HL-60/S4 treated with phorbol 12-myristate 13-acetate at 8.2 ng/mL for 4 days and 3 days (cell line): Measurements from ENCODE around the gene GADD45G.

Experiments
- in situ Hi-C: fragments of 300-500 bp; cut with MboI; formaldehyde crosslinking; loops from 2 replicates; pipeline ENCODE4 v1.15.0; 2022; ENCODE audit warnings: low sequenced_read_pairs

GADD45G gene

DNA sequence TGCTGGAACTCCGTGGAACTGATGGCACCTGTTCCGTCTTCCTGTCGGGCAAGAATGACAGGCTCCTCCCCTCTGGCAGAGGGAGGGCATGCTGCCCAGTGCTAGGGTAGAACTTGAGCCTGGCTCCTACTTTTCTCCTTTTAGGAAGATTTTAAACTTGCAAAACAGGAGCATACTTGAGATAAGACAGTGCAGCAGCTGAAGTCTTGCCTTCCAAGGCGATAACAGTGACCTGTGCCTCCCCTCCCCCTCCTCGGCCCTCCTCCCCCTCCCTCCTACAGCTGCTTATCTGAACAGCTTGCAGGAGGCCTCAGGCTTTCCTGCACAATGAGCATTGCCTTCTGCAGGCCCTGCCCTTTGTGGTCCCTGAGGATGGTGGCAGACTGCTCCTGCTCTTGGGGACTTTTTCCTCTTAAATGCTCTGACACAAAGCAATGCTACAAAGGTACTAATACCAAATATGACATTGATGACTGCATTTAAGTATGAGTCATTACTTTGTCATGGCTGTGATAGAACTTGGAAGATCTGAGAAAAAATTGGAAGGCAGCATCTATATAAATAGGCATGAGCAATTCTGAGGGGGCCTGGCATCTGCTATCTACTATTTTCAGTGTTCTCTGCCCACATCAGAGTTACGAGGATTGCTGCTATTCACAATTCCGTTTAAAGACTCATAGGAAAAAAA is 2.0 kb downstream of the GADD45G start:
- in situ Hi-C loops = no loop called here

- in situ Hi-C loops = no loop called here
These were observed 4.0 kb downstream of the GADD45G start for GRCh38 chr9:89608641-89609335.

DNA sequence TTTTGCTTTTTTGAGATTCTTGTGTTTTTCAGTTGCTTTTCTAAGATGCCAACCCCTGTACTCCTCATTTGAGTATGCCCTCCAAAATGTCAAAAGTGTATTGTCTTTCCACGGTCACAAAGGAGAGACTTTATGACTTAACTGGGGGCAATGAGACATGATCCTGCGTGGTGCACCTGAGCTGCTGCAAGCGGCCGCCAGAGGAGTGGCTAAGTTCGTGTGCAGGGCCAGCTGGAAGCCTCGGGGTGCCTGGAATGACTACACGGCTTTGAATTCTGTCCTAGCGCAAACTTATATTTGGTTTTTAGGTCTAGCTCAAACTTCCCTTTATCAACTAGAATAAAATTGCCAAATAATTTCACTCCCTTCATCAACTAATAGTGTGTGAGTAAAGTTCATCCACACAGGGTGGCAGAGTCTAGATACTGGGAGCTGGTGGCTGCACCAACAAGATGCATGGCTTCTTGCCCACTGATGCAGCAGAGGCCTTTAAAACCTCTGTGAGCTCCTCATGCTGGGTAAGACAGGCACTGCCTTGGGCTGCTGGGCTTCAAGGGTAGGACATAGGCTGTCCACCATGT is 4.7 kb downstream of the GADD45G start:
- in situ Hi-C loops = no loop called here

DNA sequence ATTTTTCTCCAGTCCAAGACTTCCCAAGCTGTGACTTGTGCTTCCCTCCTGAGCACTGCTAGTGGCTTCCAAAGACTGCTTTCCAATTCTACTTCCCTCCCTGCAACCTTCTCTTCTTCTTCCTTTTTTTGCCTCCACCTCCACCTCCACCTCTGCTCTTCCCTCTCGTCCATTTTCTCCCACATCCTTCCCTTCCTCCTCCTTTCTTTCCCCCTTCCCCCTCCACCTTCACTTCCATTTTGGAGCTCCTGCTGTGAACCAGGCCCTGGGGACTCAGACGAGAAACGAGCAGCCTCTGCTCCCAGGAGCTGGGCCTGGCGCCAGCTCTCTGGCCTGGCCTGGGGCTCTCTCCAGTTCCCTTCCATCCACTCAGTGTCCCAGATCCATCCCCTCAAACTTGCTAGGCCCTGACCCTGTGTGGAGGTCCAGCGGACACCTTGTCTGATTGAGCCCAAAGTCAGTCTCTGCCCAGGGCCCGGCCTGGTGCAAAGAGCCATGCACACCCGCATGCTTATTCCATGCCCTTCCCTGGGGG is 5.6 kb downstream of the GADD45G start:
- in situ Hi-C loops = no loop called here

DNA sequence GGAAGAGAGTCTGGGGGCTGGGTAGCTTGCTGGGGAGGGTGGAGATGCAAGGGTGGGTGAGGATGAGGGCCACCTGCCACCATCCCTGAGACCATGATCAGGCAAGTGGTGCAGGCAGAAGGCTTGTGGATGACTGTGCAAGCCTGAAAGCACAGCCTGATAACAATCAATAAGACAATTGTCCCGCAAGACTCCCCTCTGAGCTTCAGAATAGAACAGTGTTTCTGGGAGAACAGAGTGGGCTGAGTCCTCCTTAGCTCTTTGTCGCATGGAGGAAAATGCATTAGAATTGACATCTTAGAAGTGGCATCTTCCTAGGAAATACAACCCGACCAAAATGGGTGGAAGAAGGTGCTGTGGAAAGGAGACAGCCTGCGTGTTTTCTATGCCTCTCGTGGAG is 6.6 kb downstream of the GADD45G start:
- in situ Hi-C loops = no loop called here

DNA sequence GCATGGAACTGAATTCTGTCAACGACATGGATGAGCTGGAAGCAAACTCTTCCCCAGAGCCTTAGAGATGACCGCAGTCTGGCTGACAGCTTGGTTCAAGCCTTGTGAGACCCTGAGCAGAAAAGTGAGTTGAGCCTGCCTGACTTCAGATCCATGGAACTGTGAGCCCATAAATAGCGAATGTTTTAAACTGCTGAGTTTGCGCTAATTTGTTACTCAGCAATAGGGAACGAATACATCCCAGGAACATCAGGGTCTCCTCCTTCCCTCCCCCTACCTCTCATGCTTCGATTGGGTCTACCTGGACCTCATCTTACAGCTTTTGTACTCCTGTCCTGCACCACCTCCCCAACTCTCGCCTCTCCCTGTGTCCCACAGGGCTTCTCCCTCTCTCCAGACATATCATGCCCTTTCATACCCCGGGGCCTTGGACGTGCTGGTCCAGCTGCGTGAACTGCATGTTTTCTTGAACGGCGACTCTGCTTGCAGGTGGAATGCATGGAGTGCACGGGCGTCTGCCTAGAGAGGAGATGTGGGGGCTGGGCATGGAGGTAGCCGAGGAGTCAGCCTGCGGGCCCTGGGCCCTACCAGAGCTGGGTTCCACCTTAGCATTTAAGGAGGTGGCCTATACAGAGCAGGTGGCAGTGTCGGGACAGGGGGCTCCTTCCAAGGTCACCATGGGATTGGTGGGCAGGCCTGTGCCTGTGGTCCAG is 7.9 kb downstream of the GADD45G start:
- in situ Hi-C loops = no loop called here

- in situ Hi-C loops = no loop called here
These were observed 9.4 kb downstream of the GADD45G start for GRCh38 chr9:89613912-89614892.

DNA sequence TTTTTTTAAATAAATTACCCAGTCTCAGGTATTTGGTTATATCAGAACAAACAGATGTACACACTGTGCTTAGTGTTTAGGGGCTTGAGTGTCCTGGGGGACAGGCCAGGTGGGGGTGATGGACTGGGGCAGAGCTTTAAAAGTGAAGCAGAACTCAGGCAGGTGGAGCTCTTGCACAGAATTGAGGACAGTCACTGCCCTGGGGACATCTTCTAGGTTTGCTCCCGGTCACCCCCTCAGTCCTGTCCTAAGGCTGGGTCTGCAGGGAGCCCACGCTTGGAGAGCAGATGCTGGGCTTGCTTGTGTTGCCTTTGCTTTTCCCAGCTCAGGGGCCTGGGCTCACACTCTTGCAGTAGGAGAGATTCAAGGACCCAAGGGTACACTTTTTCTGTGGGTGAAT is 10.8 kb downstream of the GADD45G start:
- in situ Hi-C loops = no loop called here

GRCh38 chr9:89616411-89616810 is 11.6 kb downstream of the GADD45G start:
- in situ Hi-C loops = no loop called here

GRCh38 chr9:89617978-89618377 is 13.2 kb downstream of the GADD45G start:
- in situ Hi-C loops = no loop called here

GRCh38 chr9:89619019-89619418 is 14.2 kb downstream of the GADD45G start:
- in situ Hi-C loops = no loop called here

DNA sequence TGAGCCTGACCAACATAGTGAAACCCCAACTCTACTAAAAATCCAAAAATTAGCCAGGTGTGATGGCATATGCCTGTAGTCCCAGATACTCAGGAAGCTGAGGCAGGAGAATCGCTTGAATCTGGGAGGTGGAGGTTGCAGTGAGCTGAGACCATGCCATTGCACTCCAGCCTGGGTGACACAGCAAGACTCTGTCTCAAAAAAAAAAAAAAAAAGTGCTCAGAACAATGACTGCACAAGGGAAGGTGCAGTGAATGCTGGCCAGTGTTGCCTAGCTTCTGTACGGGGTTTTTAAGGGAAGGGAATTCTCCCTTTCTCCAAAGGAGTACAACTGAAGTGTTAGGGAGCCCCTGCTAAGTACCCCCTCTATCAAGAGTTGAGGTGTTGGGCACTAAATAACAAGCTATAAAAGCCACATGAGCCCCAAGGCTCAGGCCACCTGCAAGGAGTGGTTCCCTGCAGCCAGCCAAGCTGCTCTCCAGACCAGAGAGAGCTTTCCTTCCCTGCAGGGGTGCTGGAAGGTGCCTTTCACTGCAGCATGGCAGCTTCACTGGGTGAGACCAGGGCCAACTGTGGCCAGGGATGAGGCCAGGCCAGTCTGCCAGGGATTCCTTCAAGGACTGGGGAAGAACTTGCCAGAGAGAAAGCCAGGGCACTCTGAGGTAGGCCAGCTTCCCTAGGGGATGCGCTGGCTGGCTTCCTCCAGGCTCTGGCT is 14.8 kb downstream of the GADD45G start:
- in situ Hi-C loops = no loop called here

- in situ Hi-C loops = no loop called here
These were observed 16.2 kb downstream of the GADD45G start for GRCh38 chr9:89621031-89621430.

DNA sequence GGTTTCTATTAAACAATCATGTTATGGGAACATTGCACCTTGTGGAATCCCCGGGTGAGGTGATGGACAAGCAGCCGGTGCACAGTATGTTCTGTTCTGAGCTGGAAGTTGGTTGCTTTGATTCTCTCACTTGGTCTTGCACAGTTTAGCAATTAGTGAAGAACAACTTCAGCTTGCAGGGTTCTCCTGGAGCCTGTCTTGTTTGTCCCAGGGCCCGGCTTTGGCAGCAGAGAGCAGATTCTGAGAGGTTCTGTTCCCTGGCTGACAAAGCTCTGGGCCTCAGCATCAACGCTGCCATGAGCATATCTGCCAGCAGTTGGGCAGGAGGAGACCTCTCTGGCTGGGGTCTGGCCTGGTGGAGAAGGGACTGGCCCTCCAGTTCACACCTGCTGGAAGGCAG is 16.9 kb downstream of the GADD45G start:
- in situ Hi-C loops = no loop called here

DNA sequence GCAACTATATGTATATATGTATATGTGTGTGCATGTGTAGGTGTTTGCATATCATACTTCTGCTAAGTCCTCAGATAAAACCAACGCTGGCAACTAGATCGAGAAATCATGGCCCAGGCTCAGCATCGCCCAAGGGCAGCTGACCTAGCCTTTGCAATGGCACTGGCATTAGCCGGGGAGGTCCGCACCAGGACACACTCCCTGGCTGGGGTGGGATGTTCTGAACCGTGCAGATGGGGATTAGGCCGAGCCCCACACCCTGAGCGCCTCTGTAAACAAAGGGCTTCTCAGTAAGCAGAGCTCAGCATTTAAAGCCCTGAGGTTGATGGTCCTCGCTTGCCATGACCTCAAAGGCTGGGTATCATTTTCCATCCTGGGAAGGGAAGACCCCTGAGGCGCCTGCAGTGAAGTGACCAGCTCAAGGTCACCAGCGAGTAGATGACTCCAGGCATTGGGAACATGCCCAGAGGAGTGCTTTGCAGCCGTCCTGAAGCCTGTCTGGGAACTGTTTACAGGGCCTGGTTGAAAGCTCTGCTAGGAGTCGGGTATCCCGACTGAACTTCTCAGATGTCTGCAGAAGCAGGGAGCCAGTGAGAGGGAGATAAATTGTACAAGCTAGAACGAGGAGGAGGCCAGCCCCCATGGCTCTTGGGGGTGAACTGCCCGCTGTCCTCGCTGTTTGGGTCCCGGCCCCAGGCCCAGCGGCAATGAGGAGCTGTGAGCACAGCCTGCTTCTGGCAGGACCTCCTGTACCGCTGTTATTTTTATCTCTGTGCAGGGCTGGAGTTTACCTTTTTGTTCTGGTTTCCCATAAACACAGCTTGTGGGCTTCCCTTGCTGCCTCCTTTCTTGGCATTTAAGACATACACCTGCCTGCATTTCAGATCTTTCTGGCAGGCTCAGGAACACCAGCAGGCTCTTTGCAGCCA is 18.4 kb downstream of the GADD45G start:
- in situ Hi-C loops = no loop called here

- in situ Hi-C loops = no loop called here
These were observed 19.2 kb downstream of the GADD45G start for GRCh38 chr9:89623925-89624420.

DNA sequence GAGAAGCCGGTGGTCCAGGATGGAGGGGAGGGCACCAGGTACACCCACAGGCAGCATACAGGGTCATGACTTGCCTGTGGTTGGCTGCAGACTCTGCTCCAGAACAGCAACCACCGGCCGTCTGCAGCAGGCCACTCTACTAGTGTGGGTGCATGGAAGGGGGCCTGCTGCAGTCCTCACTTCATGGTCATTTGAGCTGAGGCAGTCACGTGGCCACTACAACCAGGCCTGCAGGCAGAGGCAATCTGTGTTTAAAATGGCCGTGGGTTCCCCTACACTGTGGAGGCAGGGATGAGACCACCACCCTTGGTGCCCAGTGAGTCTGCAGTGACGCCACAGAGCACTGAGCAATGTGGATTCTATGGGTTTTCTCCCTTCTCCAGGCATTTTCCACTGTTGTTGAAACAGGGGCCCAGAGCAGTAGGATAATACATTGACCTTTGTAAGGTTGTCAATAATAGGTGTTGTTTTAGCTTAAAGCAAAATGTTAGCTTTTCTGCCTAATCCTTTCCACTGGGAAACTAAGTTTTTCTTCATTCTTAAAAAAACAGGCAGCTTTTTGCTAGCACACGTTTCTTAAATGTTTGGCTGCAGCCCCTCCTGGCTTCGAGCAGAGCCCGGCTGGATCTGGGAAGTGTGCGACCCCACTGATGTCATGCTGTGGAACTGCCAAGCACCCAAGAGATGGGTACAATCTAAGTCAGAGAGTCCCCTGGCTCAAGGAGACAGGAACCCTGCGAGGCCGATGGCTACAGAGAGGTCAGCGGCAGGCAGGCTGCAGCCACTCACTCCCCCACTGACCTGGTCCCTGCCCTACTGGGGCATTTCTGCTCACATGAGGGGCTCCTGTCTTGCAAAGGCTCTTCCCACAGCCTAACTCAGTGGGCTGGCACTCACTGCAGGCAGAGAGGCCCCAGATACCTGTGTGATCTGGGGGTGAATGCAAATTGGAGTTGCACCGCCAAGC is 21.2 kb downstream of the GADD45G start:
- in situ Hi-C loops = no loop called here
